HepG2 (cell line): ENCODE results near the gene ATRN. TPM values are rescaled to one million over a fixed set of nuclear protein-coding genes. Genes with fewer than 3 reads are reported as not detected.

Source experiments
- ATAC-seq: fragments of 200-7000 bp; cut with Tn5 transposase; 3 replicates; pipeline ENCODE4 v1.9.1; 2020; ENCODE audit warnings: mild to moderate bottlenecking, moderate library complexity
- BruUV-seq: library from RNA; stranded (reverse); fragments of 400-500 nt; replicated peaks from 2 replicates; lab custom pipeline; 2021; lab: Mats Ljungman, UMichigan
- CTCF ChIA-PET: fragments of 300-600 bp; formaldehyde crosslinking; extraction: SDS; loops from one replicate; lab custom pipeline; 2021; ENCODE audit warnings: low total read pairs, inconsistent platforms, low intra/inter-chr PET ratio; lab: Yijun Ruan, JAX
- POLR2A ChIA-PET: fragments of 350-600 bp; sonication (Branson Sonifier 250); formaldehyde crosslinking; loops from one replicate; lab custom pipeline; 2020; ENCODE audit warnings: antibody characterized with exemption, inconsistent platforms; lab: Yijun Ruan, JAX
- DNase-seq: peaks from one replicate; pipeline ENCODE4 v3.0.0-alpha.2; 2015; ENCODE audit warnings: low spot score
- FAIRE-seq: peaks from 3 replicates; lab custom pipeline; 2011; peaks lifted over from hg19 to GRCh38; lab: Jason Lieb, UNC
- H2AFZ ChIP-seq: one replicate; pipeline ENCODE4 v1.6.1; 2011; ENCODE audit warnings: low read length, inconsistent platforms
- H3K27ac ChIP-seq: fragments of 300-600 bp; 3 replicates; pipeline ENCODE4 v1.8.0; 2011; ENCODE audit warnings: mixed run types, mild to moderate bottlenecking, mixed read lengths, low read length, inconsistent platforms; ENCODE audit not compliant: insufficient read depth; ENCODE audit errors: extremely low read length
- H3K27me3 ChIP-seq, 2 experiments: fragments of 200-600 bp in 1 of 2; 2 replicates in 1 of 2; 3 replicates in 1 of 2; pipeline versions ENCODE4 v1.6.0 to v1.8.0; 2011; ENCODE audit warnings: low read length in 2 of 2, mild to moderate bottlenecking in 2 of 2, moderate library complexity in 2 of 2, inconsistent platforms in 1 of 2; ENCODE audit not compliant: insufficient read depth in 2 of 2, control insufficient read depth in 1 of 2
- H3K36me3 ChIP-seq, 2 experiments: fragments of 200-600 bp in 1 of 2; replicated peaks in 1 of 2; 2 replicates in 1 of 2; 3 replicates in 1 of 2; pipeline versions ENCODE4 v1.5.1 to v1.8.0; 2011; ENCODE audit warnings: low read length in 2 of 2, inconsistent platforms in 1 of 2; ENCODE audit not compliant: insufficient read depth in 2 of 2, control insufficient read depth in 1 of 2
- H3K4me1 ChIP-seq: 2 replicates; pipeline ENCODE4 v1.5.1; 2012; ENCODE audit warnings: low read length, inconsistent platforms; ENCODE audit not compliant: insufficient read depth
- H3K4me2 ChIP-seq: 2 replicates; pipeline ENCODE4 v1.6.0; 2011; ENCODE audit warnings: low read depth, low read length, inconsistent platforms
- H3K4me3 ChIP-seq, 3 experiments: fragments of 200-600 bp in 1 of 3; sonication (generic), shearing (Covaris generic) in 1 of 3; replicated peaks in 1 of 3; 2 replicates each; pipeline ENCODE4 v1.5.1; 2011 to 2016; ENCODE audit warnings: low read length in 3 of 3, inconsistent platforms in 2 of 3, low read depth in 2 of 3, mild to moderate bottlenecking in 2 of 3, control low read depth in 1 of 3, mixed read lengths in 1 of 3; ENCODE audit not compliant: insufficient read depth in 1 of 3
- H3K79me2 ChIP-seq: one replicate; pipeline ENCODE4 v1.6.1; 2011; ENCODE audit warnings: low read length, inconsistent platforms; ENCODE audit not compliant: insufficient read depth
- H3K9ac ChIP-seq: 2 replicates; pipeline ENCODE4 v1.6.0; 2011; ENCODE audit warnings: mild to moderate bottlenecking, low read depth, low read length, inconsistent platforms; ENCODE audit not compliant: insufficient read depth
- H3K9me3 ChIP-seq: 2 replicates; pipeline ENCODE4 v1.5.1; 2012; ENCODE audit warnings: mild to moderate bottlenecking, low read length
- H4K20me1 ChIP-seq: 2 replicates; pipeline ENCODE4 v1.6.0; 2011; ENCODE audit warnings: inconsistent platforms, mild to moderate bottlenecking, low read length, moderate library complexity; ENCODE audit not compliant: insufficient read depth
- ATF7 ChIP-seq, 2 experiments: fragments of 450-650 bp in 1 of 2; sonication (generic) in 1 of 2; formaldehyde crosslinking in 1 of 2; IDR thresholded peaks; 2 replicates each; pipeline versions ENCODE4 v1.4.0 to v1.6.1; 2016 to 2020; ENCODE audit warnings: antibody characterized with exemption in 1 of 2, mild to moderate bottlenecking in 1 of 2, missing genetic modification reagents in 1 of 2
- DPF2 ChIP-seq: sonication (generic); formaldehyde crosslinking; IDR thresholded peaks from 2 replicates; pipeline ENCODE4 v1.4.0; 2020; ENCODE audit warnings: mild to moderate bottlenecking, low read depth, missing genetic modification reagents, borderline replicate concordance
- E2F1 ChIP-seq: sonication (generic); formaldehyde crosslinking; IDR thresholded peaks from 2 replicates; pipeline ENCODE4 v1.5.0; 2020; ENCODE audit warnings: missing genetic modification reagents
- HNRNPUL1 ChIP-seq: fragments of 200-400 bp; formaldehyde crosslinking; IDR thresholded peaks from 2 replicates; pipeline ENCODE4 v1.6.1; 2017; ENCODE audit warnings: low read depth, mild to moderate bottlenecking, low read length, moderate library complexity
- MYPOP ChIP-seq: sonication (generic); formaldehyde crosslinking; IDR thresholded peaks from 2 replicates; pipeline ENCODE4 v1.8.1; 2023; ENCODE audit warnings: mild to moderate bottlenecking, moderate library complexity, missing genetic modification reagents
- SP5 ChIP-seq: IDR thresholded peaks from 2 replicates; pipeline ENCODE4 v1.6.1; 2016; ENCODE audit warnings: low read depth, borderline replicate concordance
- ZBTB7B ChIP-seq: sonication (generic); formaldehyde crosslinking; IDR thresholded peaks from 2 replicates; pipeline ENCODE4 v1.4.0; 2020; ENCODE audit warnings: missing genetic modification reagents
- ZKSCAN5 ChIP-seq: sonication (generic); formaldehyde crosslinking; IDR thresholded peaks from 2 replicates; pipeline ENCODE4 v1.5.1; 2020; ENCODE audit warnings: mild to moderate bottlenecking, missing genetic modification reagents
- ZKSCAN8 ChIP-seq: IDR thresholded peaks from 2 replicates; pipeline ENCODE4 v1.6.1; 2016; ENCODE audit warnings: borderline replicate concordance, missing genetic modification reagents, missing compliant biosample characterization
- ZNF101 ChIP-seq: sonication (generic); formaldehyde crosslinking; IDR thresholded peaks from 2 replicates; pipeline ENCODE4 v1.4.0; 2020; ENCODE audit warnings: mild to moderate bottlenecking, low read depth, missing genetic modification reagents, borderline replicate concordance
- ZNF331 ChIP-seq: sonication (generic); formaldehyde crosslinking; IDR thresholded peaks from 2 replicates; pipeline ENCODE4 v1.4.0; 2020; ENCODE audit warnings: missing genetic modification reagents
- ZNF564 ChIP-seq: sonication (generic); formaldehyde crosslinking; IDR thresholded peaks from 2 replicates; pipeline ENCODE4 v1.8.1; 2023; ENCODE audit warnings: mild to moderate bottlenecking, missing genetic modification reagents
- ZNF704 ChIP-seq: sonication (generic); formaldehyde crosslinking; IDR thresholded peaks from 2 replicates; pipeline ENCODE4 v1.8.1; 2023; ENCODE audit warnings: mild to moderate bottlenecking, inconsistent platforms, moderate library complexity, missing genetic modification reagents, borderline replicate concordance
- ZNF788 ChIP-seq: sonication (generic); formaldehyde crosslinking; IDR thresholded peaks from 2 replicates; pipeline ENCODE4 v1.5.0; 2020; ENCODE audit warnings: mild to moderate bottlenecking, missing genetic modification reagents, borderline replicate concordance
- WGBS: methylation state at CpG from one replicate; pipeline ENCODE4 v1.1.6; 2017; ENCODE audit warnings: low lambda C conversion rate; 5-methylcytosine and 5-hydroxymethylcytosine counted together
- in situ Hi-C: cut with HindIII; loops from 2 replicates; pipeline ENCODE4 v1.10.0; 2017; ENCODE audit warnings: low pct_unique_long_range_greater_than_20kb; ENCODE audit not compliant: extremely low pct_ligation_motif_present
- intact Hi-C: fragments of 100-400 bp; cut with micrococcal nuclease; formaldehyde crosslinking; loops from one replicate; pipeline ENCODE4 v1.10.0; 2022; ENCODE audit not compliant: unreplicated experiment
- polyA plus RNA-seq, 8 experiments: library from polyadenylated mRNA; depleted of rRNA in 3 of 8; stranded (reverse) in 7 of 8; unstranded in 1 of 8; fragments of >200 nt; fragmentation: Illumina TruSeq in 4 of 8; extraction: Trizol in 4 of 8; gene quantifications; 2 replicates each; pipeline versions ENCODE4 v1.2.1 to v1.2.3, GENCODE V29; 2011 to 2016; ENCODE audit warnings: low read depth in 4 of 8, missing spikeins in 1 of 8, mixed read lengths in 1 of 8; ENCODE audit not compliant: insufficient read depth in 1 of 8
- total RNA-seq, 5 experiments: library from RNA; depleted of rRNA; stranded (reverse); fragments of >200 nt; fragmentation: Illumina TruSeq; extraction: Trizol; gene quantifications; 2 replicates each; pipeline ENCODE4 v1.2.3, GENCODE V29; 2016; ENCODE audit warnings: low read depth in 1 of 5

Gene ATRN
- total and polyA plus RNA-seq, 2 of the 13 experiments (the other 11 are each of a cell fraction or from before 2014, with no cell fraction given), result 44.2 to 81.1 TPM

- ATAC-seq, result no peak; the same call in 2 of the 3 replicates
- POLR2A ChIA-PET, result no interaction called here
- in situ Hi-C loops, result no loop called here
Observed at GRCh38 chr20:3505148-3505547, 34.3 kb downstream of the ATRN start.

GRCh38 chr20:3509064-3509463 lies 38.2 kb downstream of the ATRN start:
- no TSS peak for BruUV-seq
- FAIRE-seq, result no peak
- Histone ChIP-seq H3K4me1 (peaks cover 24% of the 10 kb centered on the region), H3K9me3 (no peaks in the 10 kb centered on the region), H2AFZ (no peak overlapping the region), H4K20me1 (no peaks in the 10 kb centered on the region), H3K4me3 (no peak overlapping the region), H3K9ac (no peak overlapping the region), H3K36me3 (no peaks in the 10 kb centered on the region), H3K79me2 (peaks cover 9% of the 10 kb centered on the region), H3K27ac (peak overlapping the region; percentile 58), H3K4me2 (no peak overlapping the region), H3K27me3 (no peaks in the 10 kb centered on the region)
- ATAC-seq, result no peak
- ChIA-PET POLR2A (no interaction called here), CTCF (no interaction called here)
- in situ Hi-C loops, result no loop called here
- no peak for DNase-seq
- WGBS, result 93% methylated on average over 2 of the region's 2 CpGs
- intact Hi-C loops, result no loop called here
- TF ChIP-seq ZNF331 (CRISPR knock-in tag) (no peak), ZBTB7B (CRISPR knock-in tag) (no peak), ZKSCAN8 (CRISPR knock-in tag) (no peak), SP5 (CRISPR knock-in tag) (no peak), DPF2 (no peak), ZNF788 (CRISPR knock-in tag) (no peak), ZNF704 (no peak), HNRNPUL1 (no peak), ZNF101 (CRISPR knock-in tag) (no peak), E2F1 (CRISPR knock-in tag) (no peak), MYPOP (no peak), ZKSCAN5 (no peak)

More at GRCh38 chr20:3505148-3505547, 34.3 kb downstream of the ATRN start:
- FAIRE-seq, result no peak
- no peaks in the 10 kb centered on the region for H3K36me3 ChIP-seq
- no peak overlapping the region for H3K4me2 ChIP-seq
- H3K79me2 ChIP-seq, result peaks cover 4% of the 10 kb centered on the region
- no peak for DNase-seq
- H3K4me1 ChIP-seq, result peaks cover 16% of the 10 kb centered on the region
- H3K9me3 ChIP-seq, result no peaks in the 10 kb centered on the region
- 94% methylated on average over 4 of the region's 4 CpGs for WGBS
- H3K27ac ChIP-seq, result no peak overlapping the region
- intact Hi-C loops, result no loop called here
- CTCF ChIA-PET, result no interaction called here
- H4K20me1 ChIP-seq, result no peaks in the 10 kb centered on the region
- H3K4me3 ChIP-seq, result no peak overlapping the region
- no peak overlapping the region for H3K9ac ChIP-seq
- TF ChIP-seq ATF7 (IDR thresholded peaks at IDR 0.05) (no peak), ATF7 (CRISPR knock-in tag; IDR thresholded peaks at IDR 0.05) (no peak), ZNF564 (CRISPR knock-in tag) (0 out of 2 replicates have a peak, but pooled peaks have one; percentile 27)
- no TSS peak for BruUV-seq
- H2AFZ ChIP-seq, result no peak overlapping the region
- H3K27me3 ChIP-seq, result no peaks in the 10 kb centered on the region
